Activated naive CD4-positive, alpha-beta T cell treated with anti-CD3 and anti-CD28 coated beads, Interleukin-2, amount 10 ng/mL, durations not matched to agents 7 days and 5 days (primary cell): Measurements from ENCODE around the gene PIM2.

Source experiments
- CTCF ChIA-PET: fragments of 350-600 bp; sonication (Branson Sonifier 250); formaldehyde crosslinking; loops from one replicate; lab custom pipeline; 2021; ENCODE audit warnings: antibody characterized with exemption; lab: Charles Lee
- DNase-seq: peaks from one replicate; pipeline ENCODE4 v3.0.0-alpha.2; 2020
- H3K27ac Mint-ChIP-seq: one replicate; pipeline ENCODE4 v1.8.0; 2021; ENCODE audit warnings: mild to moderate bottlenecking, moderate library complexity, mixed read lengths
- H3K27me3 Mint-ChIP-seq: one replicate; pipeline ENCODE4 v1.8.0; 2021; ENCODE audit warnings: mild to moderate bottlenecking, mixed read lengths
- H3K36me3 Mint-ChIP-seq: one replicate; pipeline ENCODE4 v1.8.0; 2021; ENCODE audit warnings: mixed read lengths
- H3K4me1 Mint-ChIP-seq: one replicate; pipeline ENCODE4 v1.8.0; 2021; ENCODE audit warnings: mixed read lengths
- H3K4me3 Mint-ChIP-seq: one replicate; pipeline ENCODE4 v1.8.0; 2021; ENCODE audit warnings: mild to moderate bottlenecking, moderate library complexity, mixed read lengths
- H3K9me3 Mint-ChIP-seq: one replicate; pipeline ENCODE4 v1.8.0; 2021; ENCODE audit warnings: mixed read lengths

Gene PIM2

DNA sequence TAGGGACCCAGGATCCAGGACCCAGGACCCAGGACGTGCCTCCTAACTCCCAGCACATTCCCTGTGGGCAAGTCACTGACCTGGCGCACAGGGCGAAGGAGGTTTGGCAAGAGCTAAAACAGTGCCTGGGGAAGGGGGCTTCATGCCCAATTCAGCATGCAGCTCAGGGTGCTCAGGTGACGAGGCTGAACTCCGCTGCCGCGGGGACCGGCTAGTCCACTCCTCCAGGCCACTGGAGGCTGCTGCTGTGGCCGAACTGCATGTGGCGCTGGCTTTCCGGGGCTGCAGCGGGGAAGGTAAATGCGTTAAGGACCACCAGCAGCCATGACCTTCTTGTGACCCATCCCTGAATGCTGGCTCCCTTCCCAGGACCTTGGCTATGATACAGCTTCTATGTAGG, 4.9 kb upstream of the PIM2 start:
- H3K27me3 Mint-ChIP-seq = no peaks in the 10 kb centered on the region
- H3K4me1 Mint-ChIP-seq = peaks cover 52% of the 10 kb centered on the region
- H3K36me3 Mint-ChIP-seq = peaks cover 52% of the 10 kb centered on the region
- CTCF ChIA-PET = no interaction called here
- no peak overlapping the region for H3K27ac Mint-ChIP-seq
- no peak for DNase-seq
- H3K9me3 Mint-ChIP-seq = no peaks in the 10 kb centered on the region
- H3K4me3 Mint-ChIP-seq = no peak overlapping the region

DNA sequence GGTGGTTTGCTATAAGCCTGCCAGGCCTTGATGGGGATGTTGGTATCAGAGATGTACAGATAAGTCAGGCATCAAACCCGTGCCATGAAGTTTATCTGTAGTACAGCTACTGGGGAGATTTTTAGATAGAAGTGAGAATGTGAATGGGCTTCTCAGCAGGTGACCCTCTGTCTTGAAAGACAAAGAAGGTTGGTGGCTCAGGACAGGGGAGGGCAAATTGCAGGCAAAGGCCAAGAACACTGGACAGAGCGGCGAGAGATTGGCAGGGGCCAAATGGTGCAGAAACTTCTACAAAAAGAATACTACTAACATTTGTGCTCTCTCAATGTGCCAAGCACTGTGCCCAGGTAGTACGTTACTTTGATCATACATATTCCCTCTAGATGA, 1.9 kb upstream of the PIM2 start:
- DNase-seq = no peak
- Mint-ChIP-seq H3K9me3 (no peaks in the 10 kb centered on the region), H3K4me1 (peaks cover 48% of the 10 kb centered on the region), H3K27ac (peak overlapping the region; percentile 95), H3K4me3 (peak overlapping the region; percentile 94), H3K36me3 (peaks cover 70% of the 10 kb centered on the region), H3K27me3 (no peaks in the 10 kb centered on the region)
- CTCF ChIA-PET = interaction anchor here (3.6 kb wide), 1 partner anchor 17 kb away, joined by 24 read pairs; no protein-coding TSS in a partner anchor

DNA sequence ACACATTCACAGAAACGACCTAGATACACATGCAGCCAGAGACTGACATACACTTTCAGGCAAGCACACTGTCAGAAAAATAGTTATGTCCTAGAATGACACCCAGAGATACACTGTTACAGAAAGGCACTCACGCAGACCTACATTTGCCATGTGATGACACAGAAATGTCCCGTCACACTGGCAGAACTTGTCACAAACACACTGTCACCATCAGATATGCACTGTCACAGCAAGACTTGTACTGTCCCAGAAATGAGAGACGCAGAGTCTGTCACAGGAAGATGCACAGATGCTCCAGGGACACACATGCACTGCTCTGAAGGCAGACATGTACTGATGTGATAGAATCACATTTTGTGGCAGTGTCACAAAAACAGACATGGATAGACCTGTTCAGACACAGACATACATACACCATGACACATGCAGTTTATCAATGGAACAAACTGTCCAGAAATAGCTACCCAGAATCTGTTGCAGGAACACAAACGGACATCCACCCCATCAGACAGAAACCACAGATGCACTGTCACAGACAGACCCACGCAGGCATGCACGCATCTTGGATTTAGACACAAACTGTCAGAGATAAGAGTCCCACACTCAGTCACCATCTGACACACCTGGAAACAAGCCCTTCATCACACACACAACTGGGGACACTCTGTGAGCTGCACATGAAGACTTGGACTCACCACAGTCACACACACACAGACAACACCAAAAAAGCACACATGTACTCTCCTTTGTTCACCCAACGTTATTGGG, 1.3 kb upstream of the PIM2 start:
- DNase-seq = peak; percentile 56
- Mint-ChIP-seq H3K4me3 (peak overlapping the region; percentile 94), H3K36me3 (peaks cover 71% of the 10 kb centered on the region), H3K4me1 (peaks cover 49% of the 10 kb centered on the region), H3K27ac (peak overlapping the region; percentile 95), H3K27me3 (no peaks in the 10 kb centered on the region), H3K9me3 (no peaks in the 10 kb centered on the region)
- CTCF ChIA-PET = interaction anchor here (3.6 kb wide), 1 partner anchor 17 kb away, joined by 24 read pairs; no protein-coding TSS in a partner anchor

DNA sequence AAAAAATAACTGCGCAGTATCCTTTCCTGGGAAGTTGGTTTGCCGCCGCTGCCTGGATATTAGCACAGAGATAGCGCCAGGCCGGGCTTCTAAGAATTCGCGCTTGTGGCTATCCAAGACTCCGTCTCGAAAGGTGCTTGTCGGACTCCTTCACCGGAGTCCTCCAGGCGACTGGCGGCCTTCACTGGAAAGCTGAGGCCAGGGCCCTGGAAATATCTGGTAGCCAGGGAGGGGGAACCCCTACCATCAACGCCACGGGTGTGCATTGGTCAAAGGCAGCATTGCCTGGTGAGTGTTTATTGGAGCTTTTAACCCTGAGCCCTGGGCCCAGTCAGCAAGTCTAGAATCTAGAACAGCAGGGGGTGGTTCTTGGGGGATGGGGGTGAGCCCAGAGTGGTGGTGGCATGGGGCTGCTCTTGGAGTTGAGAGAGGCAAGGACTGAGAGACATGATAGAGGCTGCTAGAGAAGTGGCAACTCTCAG, 577 bp upstream of the PIM2 start:
- H3K27ac Mint-ChIP-seq = peak overlapping the region; percentile 95
- no peaks in the 10 kb centered on the region for H3K27me3 Mint-ChIP-seq
- peaks cover 76% of the 10 kb centered on the region for H3K36me3 Mint-ChIP-seq
- peak overlapping the region; percentile 94 for H3K4me3 Mint-ChIP-seq
- peaks cover 53% of the 10 kb centered on the region for H3K4me1 Mint-ChIP-seq
- DNase-seq = peak; percentile 57
- H3K9me3 Mint-ChIP-seq = no peaks in the 10 kb centered on the region
- CTCF ChIA-PET = interaction anchor here (3.6 kb wide), 1 partner anchor 18 kb away, joined by 24 read pairs; no protein-coding TSS in a partner anchor

DNA sequence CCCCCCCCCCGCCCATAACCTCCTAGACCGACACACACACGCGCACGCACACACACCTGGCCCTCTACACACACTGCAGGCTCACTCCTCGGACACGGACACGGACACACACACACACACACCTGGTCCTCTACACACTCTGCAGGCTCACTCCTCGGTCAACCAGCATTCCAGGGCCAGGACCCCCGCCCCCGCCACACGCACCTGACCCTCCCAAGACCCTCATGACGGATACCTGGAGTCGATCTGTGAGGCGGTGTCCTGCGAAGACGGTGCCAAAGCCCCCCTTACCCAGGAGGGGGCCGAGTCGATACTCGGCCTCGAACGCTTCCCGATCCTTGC, 552 bp downstream of the PIM2 start:
- Mint-ChIP-seq H3K4me1 (peaks cover 57% of the 10 kb centered on the region), H3K27me3 (no peaks in the 10 kb centered on the region), H3K9me3 (no peaks in the 10 kb centered on the region), H3K27ac (peak overlapping the region; percentile 95), H3K4me3 (peak overlapping the region; percentile 94), H3K36me3 (peaks cover 80% of the 10 kb centered on the region)
- CTCF ChIA-PET = interaction anchor here (0.9 kb wide), 1 partner anchor 19 kb away, joined by 3 read pairs; no protein-coding TSS in a partner anchor
- DNase-seq = no peak

DNA sequence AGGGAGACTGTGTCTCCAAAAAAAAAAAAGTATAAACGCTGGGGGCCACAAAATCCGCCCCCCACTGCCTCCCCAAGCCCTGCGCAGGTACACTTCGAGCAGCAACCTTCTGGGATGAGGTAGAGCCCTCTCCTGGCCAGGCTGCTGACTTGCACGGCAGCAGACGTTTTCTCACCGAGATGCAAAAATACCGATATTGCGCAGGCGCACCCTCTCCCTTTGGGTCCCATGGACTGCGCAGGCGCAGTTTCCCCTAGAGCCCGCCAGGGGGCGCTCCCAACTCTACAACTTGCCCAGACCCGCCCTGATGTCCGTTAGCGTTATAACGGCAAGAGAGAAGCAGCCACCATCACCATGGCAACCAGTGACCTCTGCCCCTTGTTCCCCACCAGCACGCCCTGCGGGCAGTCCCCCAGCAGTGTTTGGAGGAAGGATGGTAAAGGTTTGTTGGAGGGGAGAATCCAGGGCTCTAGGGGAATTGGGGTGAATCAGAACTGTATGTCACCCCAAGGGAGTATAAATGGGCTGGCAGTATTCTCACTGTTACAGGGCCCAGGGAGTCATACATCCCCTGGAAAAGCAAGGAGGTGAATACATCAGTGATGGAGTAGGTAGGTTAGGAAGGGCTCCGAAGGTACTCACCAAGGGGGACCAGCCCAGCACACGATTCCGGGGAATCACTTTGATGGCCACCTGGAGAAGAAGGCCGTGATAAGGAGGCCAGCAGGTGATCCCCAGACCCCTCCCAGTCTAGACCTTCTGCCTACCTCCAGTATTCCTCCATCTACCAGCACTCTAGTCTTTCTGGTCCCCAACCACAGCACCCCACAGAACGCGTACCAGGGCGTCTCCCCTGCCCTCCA, 1.5 kb downstream of the PIM2 start:
- H3K9me3 Mint-ChIP-seq = no peaks in the 10 kb centered on the region
- peak overlapping the region; percentile 95 for H3K27ac Mint-ChIP-seq
- no peaks in the 10 kb centered on the region for H3K27me3 Mint-ChIP-seq
- CTCF ChIA-PET = interaction anchor here (0.7 to 2.3 kb wide), 4 partner anchors 10 to 29 kb away, joined by 3 to 9 read pairs (median 3); no protein-coding TSS in a partner anchor
- peak overlapping the region; percentile 94 for H3K4me3 Mint-ChIP-seq
- peaks cover 57% of the 10 kb centered on the region for H3K4me1 Mint-ChIP-seq
- peak; percentile 92 for DNase-seq
- peaks cover 82% of the 10 kb centered on the region for H3K36me3 Mint-ChIP-seq

DNA sequence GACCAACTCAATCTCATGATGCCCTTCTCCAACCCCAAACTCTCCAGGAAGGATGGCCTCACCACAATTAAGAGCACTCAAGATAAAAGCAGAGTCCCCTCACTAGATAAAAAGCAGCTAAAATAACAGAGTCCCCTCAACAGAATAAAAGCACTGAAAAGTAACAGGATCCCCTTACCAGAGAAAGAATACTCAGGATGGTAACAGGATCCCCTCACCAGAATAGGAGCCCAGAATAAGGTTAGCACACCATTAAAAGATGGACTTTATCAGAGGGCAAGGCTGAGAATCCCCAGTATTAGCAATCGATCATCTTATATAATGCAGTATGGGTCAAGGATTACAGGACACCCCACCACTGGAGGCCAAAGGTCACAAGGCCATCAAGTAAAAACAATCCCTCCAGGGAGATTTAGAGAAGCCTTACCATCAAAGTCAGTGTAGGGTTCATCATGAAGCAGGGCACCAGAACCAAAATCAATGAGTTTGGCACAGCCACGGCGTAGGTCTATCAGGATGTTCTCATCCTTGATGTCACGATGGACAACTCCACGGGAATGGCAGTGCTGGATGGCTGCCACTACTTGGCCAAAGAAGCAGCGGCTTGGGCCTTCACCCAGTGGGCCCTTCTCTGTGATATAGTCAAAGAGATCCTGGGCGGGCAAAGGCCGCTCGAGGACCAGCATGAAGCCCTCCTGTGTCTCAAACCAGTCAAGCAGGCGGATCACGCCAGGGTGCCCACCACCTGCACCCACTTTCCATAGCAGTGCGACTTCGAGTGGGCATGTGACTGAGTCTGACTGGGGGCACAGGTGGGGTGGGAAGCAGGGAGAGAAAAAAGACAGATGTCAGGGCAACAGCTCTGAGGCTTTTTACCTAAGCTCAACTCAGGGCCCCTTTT, 4.0 kb downstream of the PIM2 start:
- Mint-ChIP-seq H3K9me3 (no peaks in the 10 kb centered on the region), H3K27ac (peak overlapping the region; percentile 95), H3K36me3 (peaks cover 69% of the 10 kb centered on the region), H3K4me3 (peak overlapping the region; percentile 94), H3K4me1 (peaks cover 55% of the 10 kb centered on the region), H3K27me3 (peaks cover 8% of the 10 kb centered on the region)
- CTCF ChIA-PET = interaction anchor here (1.5 to 2.3 kb wide), 2 partner anchors 22 to 32 kb away, joined by 6 to 9 read pairs; no protein-coding TSS in a partner anchor
- no peak for DNase-seq

DNA sequence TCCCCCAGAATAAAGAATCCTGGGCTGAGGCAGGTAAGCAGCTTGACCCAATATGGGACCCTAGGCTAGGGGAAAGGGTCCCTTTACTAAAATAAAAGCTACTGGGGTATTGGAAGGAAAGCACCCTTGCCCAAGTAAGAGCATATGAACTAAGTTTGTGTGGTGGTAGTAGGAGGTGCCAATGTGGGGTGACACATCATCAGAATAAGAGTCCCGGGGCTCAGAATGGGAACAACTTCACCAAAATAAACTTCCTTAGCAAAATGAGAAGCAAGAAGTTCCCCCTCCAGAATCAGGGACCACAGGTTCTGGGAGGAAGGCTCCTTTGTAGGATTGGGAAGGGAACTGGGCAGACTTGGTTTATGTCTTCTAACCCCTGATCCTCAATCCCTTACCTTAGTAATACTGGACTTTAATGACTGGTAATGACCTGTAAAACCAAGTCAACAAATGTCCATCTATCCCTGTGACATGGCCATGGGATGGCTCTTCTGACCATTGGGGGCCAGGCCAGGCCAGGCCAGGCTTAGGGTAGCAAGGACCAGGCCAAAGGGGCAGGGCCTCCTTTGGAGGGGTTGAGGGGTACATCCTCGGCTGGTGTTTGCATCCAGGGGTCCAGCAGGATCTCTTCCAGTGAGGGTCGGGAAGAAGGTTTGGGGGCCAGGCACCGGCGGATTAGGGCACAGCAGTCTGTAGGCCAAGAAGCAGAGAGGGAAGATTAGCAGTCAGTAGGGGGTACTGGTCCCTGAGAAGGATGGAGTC, 5.0 kb downstream of the PIM2 start:
- peaks cover 65% of the 10 kb centered on the region for H3K36me3 Mint-ChIP-seq
- CTCF ChIA-PET = no interaction called here
- peak overlapping the region; percentile 94 for H3K4me3 Mint-ChIP-seq
- peaks cover 52% of the 10 kb centered on the region for H3K4me1 Mint-ChIP-seq
- no peaks in the 10 kb centered on the region for H3K9me3 Mint-ChIP-seq
- peak overlapping the region; percentile 92 for H3K27ac Mint-ChIP-seq
- no peak for DNase-seq
- peaks cover 8% of the 10 kb centered on the region for H3K27me3 Mint-ChIP-seq

DNA sequence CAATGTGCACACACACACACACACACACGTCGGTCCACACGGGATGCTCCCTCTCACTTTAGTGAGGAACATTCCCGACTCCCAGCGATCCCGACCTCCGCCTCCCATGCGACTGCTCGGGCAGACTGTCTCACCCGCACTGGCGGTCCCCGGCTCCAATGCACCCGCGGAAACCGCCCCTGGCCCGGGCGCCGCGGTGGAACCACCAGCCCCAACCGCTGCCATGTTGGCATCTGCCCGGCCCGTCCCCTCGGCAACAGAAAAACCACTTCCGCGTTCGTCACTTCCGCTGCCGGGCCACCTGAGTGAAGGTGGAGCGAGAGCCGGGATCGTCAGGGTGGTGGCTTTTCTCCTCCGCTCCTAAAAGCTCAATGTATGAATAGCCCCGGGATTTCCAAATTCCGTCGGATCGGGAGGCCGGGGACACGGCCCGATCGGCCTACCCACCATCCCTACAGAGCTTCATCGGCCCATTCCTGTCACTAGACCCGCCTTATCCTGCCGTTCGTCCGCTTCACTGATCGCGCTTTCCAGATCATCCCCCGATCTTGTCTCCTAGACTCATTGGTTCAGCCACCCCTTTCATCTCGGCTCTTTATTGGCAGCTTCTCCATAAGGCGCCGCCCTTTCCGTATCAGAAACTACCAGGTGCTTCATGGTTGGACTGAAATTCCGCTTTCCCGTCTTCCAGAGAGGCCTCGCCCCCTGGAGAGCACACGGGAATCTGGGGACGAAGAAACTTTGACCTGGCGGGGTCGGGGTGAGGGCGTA, 7.2 kb downstream of the PIM2 start, which contains the start of gene SLC35A2:
Gene SLC35A2, minus strand, starts transcription at position 235 of the 771 bp plus-strand sequence. Its CDS starts 10 bp downstream, at position 225.
- Mint-ChIP-seq H3K27me3 (peaks cover 8% of the 10 kb centered on the region), H3K9me3 (no peaks in the 10 kb centered on the region), H3K36me3 (peaks cover 48% of the 10 kb centered on the region), H3K4me1 (peaks cover 52% of the 10 kb centered on the region), H3K4me3 (peak within 1 kb of the TSS; percentile 94), H3K27ac (peak within 1 kb of the TSS; percentile 92)
- peak; percentile 92 for DNase-seq
- CTCF ChIA-PET = interaction anchor here (1.1 to 1.9 kb wide), 4 partner anchors 20 to 31 kb away, joined by 6 to 12 read pairs (median 6); no protein-coding TSS in a partner anchor

DNA sequence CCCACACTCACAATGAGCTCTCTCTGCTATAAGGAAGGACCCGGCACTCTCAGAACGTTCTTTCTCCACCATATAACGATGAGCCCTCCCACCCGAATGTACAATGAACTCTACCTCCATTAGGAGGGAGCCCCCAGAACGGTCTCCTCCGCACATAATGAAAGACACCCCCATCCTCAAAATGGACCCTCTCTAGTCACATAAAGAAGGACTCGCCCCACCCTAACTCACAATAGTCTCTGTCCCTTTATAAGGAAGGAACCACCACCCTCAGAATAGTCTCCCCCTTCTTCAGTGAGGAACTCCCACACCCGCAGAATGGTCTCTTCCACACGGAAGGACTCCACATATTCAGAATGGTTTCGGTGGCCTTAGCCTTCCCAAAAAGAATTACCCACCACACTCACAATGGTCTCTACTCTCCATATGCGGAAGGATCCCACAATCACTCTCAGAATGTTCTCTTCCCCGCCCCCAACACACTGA, 7.9 kb downstream of the PIM2 start:
- Mint-ChIP-seq H3K27me3 (peaks cover 8% of the 10 kb centered on the region), H3K27ac (peak overlapping the region; percentile 92), H3K4me3 (peak overlapping the region; percentile 94), H3K36me3 (peaks cover 42% of the 10 kb centered on the region), H3K4me1 (peaks cover 52% of the 10 kb centered on the region), H3K9me3 (no peaks in the 10 kb centered on the region)
- CTCF ChIA-PET = interaction anchor here (1.8 to 1.9 kb wide), 2 partner anchors 27 to 32 kb away, joined by 7 to 12 read pairs; no protein-coding TSS in a partner anchor
- no peak for DNase-seq

DNA sequence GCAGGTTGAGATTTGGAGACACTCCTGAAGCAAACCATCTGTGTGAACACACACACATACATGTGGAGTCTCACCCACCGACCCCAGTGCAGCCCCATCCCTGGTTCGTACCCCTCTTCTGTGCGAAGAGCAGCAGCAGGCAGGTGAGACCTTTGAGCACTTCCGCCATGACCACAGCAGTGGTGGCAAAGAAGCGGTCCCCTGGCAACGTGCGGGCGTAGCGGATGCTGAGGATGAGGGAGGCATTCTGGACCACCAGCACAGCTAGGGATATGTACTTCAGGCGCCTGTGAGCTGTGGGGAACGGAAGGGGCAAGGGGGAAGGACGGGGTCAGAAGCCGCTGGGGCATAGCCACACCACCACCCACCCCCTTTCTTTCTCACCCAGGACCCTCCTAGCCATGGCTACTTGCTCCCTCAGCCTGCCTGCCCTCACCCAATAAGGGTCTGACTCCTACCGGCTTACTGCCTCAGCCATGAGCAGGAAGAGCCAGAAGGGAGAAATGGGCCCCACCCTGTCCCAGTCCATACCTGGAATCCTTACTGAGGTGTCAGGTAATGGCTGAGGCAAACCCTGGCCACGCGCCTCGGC, 9.0 kb downstream of the PIM2 start:
- Mint-ChIP-seq H3K4me3 (no peak overlapping the region), H3K4me1 (peaks cover 42% of the 10 kb centered on the region), H3K9me3 (no peaks in the 10 kb centered on the region), H3K36me3 (peaks cover 30% of the 10 kb centered on the region), H3K27ac (peak overlapping the region; percentile 92), H3K27me3 (peaks cover 8% of the 10 kb centered on the region)
- DNase-seq = peak; percentile 26
- CTCF ChIA-PET = no interaction called here
